CD14-positive monocyte (primary cell): Measurements from ENCODE around the gene ZNF652. TPM values are rescaled to one million over a fixed set of nuclear protein-coding genes. Genes with fewer than 3 reads are reported as not detected.

Experiments
- DNase-seq, 3 donors: peaks; one replicate each; pipeline ENCODE4 v3.0.0-alpha.2; 2011 to 2022
- H2AFZ ChIP-seq: 2 replicates; pipeline ENCODE4 v1.6.0; 2012; ENCODE audit warnings: mild to moderate bottlenecking, low read depth, low read length, inconsistent platforms; ENCODE audit not compliant: insufficient read depth, poor library complexity, severe bottlenecking
- H3K27ac ChIP-seq, 2 donors: 1 replicate in 1 of 2; 2 replicates in 1 of 2; pipeline ENCODE4 v1.5.1; 2012 to 2013; ENCODE audit warnings: low read length in 2 of 2, control low read depth in 1 of 2, inconsistent platforms in 1 of 2, low read depth in 1 of 2, mild to moderate bottlenecking in 1 of 2
- H3K27me3 ChIP-seq, 2 donors: one replicate each; pipeline versions ENCODE4 v1.6.0 to v1.6.1; 2011 to 2013; ENCODE audit warnings: low read length in 2 of 2; ENCODE audit not compliant: control insufficient read depth in 2 of 2, insufficient read depth in 2 of 2
- H3K36me3 ChIP-seq, 2 donors: replicated peaks in 1 of 2; 1 replicate in 1 of 2; 2 replicates in 1 of 2; pipeline versions ENCODE4 v1.5.1 to v1.6.1; 2012 to 2013; ENCODE audit warnings: low read length in 2 of 2, control low read depth in 1 of 2, inconsistent platforms in 1 of 2, mild to moderate bottlenecking in 1 of 2; ENCODE audit not compliant: insufficient read depth in 2 of 2, control insufficient read depth in 1 of 2
- H3K4me1 ChIP-seq, 2 donors: 1 replicate in 1 of 2; 2 replicates in 1 of 2; pipeline versions ENCODE4 v1.5.1 to v1.6.1; 2012 to 2013; ENCODE audit warnings: low read length in 2 of 2, control low read depth in 1 of 2, inconsistent platforms in 1 of 2, mild to moderate bottlenecking in 1 of 2, moderate library complexity in 1 of 2; ENCODE audit not compliant: insufficient read depth in 2 of 2, control insufficient read depth in 1 of 2
- H3K4me2 ChIP-seq: replicated peaks from 2 replicates; pipeline ENCODE3; 2012; ENCODE audit warnings: low read length, moderate library complexity, mild to moderate bottlenecking; ENCODE audit not compliant: poor library complexity, severe bottlenecking; ENCODE audit errors: extremely low read depth
- H3K4me3 ChIP-seq, 3 experiments: fragments of 200-600 bp in 1 of 3; sonication (generic) in 1 of 3; replicated peaks in 1 of 3; 1 replicate in 2 of 3; 2 replicates in 1 of 3; pipeline ENCODE4 v1.5.1; 2011 to 2013; ENCODE audit warnings: low read length in 3 of 3, mild to moderate bottlenecking in 3 of 3, control low read depth in 2 of 3, low read depth in 2 of 3, inconsistent platforms in 1 of 3, moderate library complexity in 1 of 3
- H3K79me2 ChIP-seq: 2 replicates; pipeline ENCODE4 v1.6.0; 2012; ENCODE audit warnings: mild to moderate bottlenecking, control low read depth, inconsistent platforms, low read length, moderate library complexity; ENCODE audit not compliant: insufficient read depth
- H3K9ac ChIP-seq: 2 replicates; pipeline ENCODE4 v1.6.0; 2017; ENCODE audit warnings: low read length, mild to moderate bottlenecking; ENCODE audit not compliant: insufficient read depth, poor library complexity, severe bottlenecking
- H3K9me3 ChIP-seq, 2 donors: replicated peaks in 1 of 2; 1 replicate in 1 of 2; 2 replicates in 1 of 2; pipeline versions ENCODE4 v1.5.1 to v1.6.1; 2012 to 2013; ENCODE audit warnings: low read length in 2 of 2, control low read depth in 1 of 2; ENCODE audit not compliant: control insufficient read depth in 1 of 2, insufficient read depth in 1 of 2
- H4K20me1 ChIP-seq: 2 replicates; pipeline ENCODE4 v1.6.0; 2012; ENCODE audit warnings: mild to moderate bottlenecking, low read length, control low read depth, moderate library complexity; ENCODE audit not compliant: insufficient read depth
- H3K27ac Mint-ChIP-seq, 7 donors: one replicate each; pipeline ENCODE4 v1.8.0; 2020; ENCODE audit warnings: mild to moderate bottlenecking in 7 of 7, mixed read lengths in 7 of 7, moderate library complexity in 6 of 7, inconsistent platforms in 2 of 7
- H3K27me3 Mint-ChIP-seq, 3 donors: one replicate each; pipeline ENCODE4 v1.8.0; 2021 to 2022; ENCODE audit warnings: low read depth in 3 of 3, mild to moderate bottlenecking in 3 of 3, mixed read lengths in 3 of 3, moderate library complexity in 3 of 3, inconsistent platforms in 1 of 3
- H3K36me3 Mint-ChIP-seq, 2 donors: one replicate each; pipeline ENCODE4 v1.8.0; 2020; ENCODE audit warnings: mixed read lengths in 2 of 2, inconsistent platforms in 1 of 2, mild to moderate bottlenecking in 1 of 2
- H3K4me1 Mint-ChIP-seq: one replicate; pipeline ENCODE4 v1.8.0; 2020; ENCODE audit warnings: mild to moderate bottlenecking, mixed read lengths
- H3K4me3 Mint-ChIP-seq, 2 donors: one replicate each; pipeline ENCODE4 v1.8.0; 2020; ENCODE audit warnings: mild to moderate bottlenecking in 2 of 2, mixed read lengths in 2 of 2, moderate library complexity in 1 of 2
- H3K9me3 Mint-ChIP-seq, 7 donors: one replicate each; pipeline ENCODE4 v1.8.0; 2020 to 2022; ENCODE audit warnings: mixed read lengths in 7 of 7, mild to moderate bottlenecking in 6 of 7, moderate library complexity in 6 of 7, inconsistent platforms in 2 of 7
- WGBS: methylation state at CpG from one replicate; pipeline ENCODE4 v1.1.5; 2013; ENCODE audit warnings: missing lambda C conversion rate; ENCODE audit not compliant: insufficient coverage; 5-methylcytosine and 5-hydroxymethylcytosine counted together
- intact Hi-C, 2 donors: fragments of 100-400 bp; cut with micrococcal nuclease; formaldehyde crosslinking; loops; one replicate each; pipeline versions ENCODE4 v1.15.0 to v1.15.1; 2023
- polyA plus RNA-seq, 3 donors: library from polyadenylated mRNA; depleted of rRNA in 1 of 3; unstranded in 2 of 3; stranded (reverse) in 1 of 3; fragments of 300-500 nt in 2 of 3; fragments of >200 nt in 1 of 3; fragmentation: Illumina TruSeq in 2 of 3; gene quantifications; 1 replicate in 2 of 3; 2 replicates in 1 of 3; pipeline ENCODE4 v1.2.3, GENCODE V29; 2012 to 2021
- TF ChIP-seq, protein P1 (sequence below): fragments of 200-600 bp; IDR thresholded peaks from one replicate; pipeline ENCODE4 v1.8.0; 2022; ENCODE audit warnings: antibody characterized with exemption, mild to moderate bottlenecking

The ZNF652 gene
- polyA plus RNA-seq, 3 donors = 16.9 to 19.8 (median 18.8) TPM

DNA sequence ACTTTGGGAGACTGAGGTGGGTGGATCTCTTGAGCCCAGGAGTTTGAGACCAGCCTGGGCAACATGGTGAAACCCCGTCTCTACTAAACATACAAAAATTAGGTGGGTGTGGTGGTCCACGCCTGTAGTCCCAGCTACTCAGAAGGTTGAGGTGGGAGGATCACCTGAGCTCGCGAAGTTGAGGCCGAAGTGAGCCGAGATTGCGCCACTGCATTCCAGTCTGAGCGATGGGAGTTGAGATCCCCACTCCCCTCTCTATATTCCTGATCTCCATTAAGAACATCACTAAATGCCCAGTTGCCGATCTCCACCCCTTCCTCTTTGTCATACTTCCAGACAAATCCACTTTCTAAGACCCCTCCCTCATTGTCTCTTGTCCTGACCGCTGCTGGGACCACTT lies 24.3 kb upstream of the ZNF652 start:
- H3K9ac ChIP-seq = no peak overlapping the region
- no peak overlapping the region for H3K4me2 ChIP-seq
- H3K4me1 ChIP-seq = peaks cover 43 to 45% of the 10 kb centered on the region in 2 donors
- H3K36me3 Mint-ChIP-seq = peaks cover 0 to 2% of the 10 kb centered on the region in 2 donors
- no peak overlapping the region for H2AFZ ChIP-seq
- no peaks in the 10 kb centered on the region for H3K9me3 ChIP-seq
- no peak overlapping the region for H3K4me3 ChIP-seq
- H3K27me3 ChIP-seq = no peaks in the 10 kb centered on the region
- H3K4me1 Mint-ChIP-seq = peaks cover 47% of the 10 kb centered on the region
- TF ChIP-seq, protein P1, sequence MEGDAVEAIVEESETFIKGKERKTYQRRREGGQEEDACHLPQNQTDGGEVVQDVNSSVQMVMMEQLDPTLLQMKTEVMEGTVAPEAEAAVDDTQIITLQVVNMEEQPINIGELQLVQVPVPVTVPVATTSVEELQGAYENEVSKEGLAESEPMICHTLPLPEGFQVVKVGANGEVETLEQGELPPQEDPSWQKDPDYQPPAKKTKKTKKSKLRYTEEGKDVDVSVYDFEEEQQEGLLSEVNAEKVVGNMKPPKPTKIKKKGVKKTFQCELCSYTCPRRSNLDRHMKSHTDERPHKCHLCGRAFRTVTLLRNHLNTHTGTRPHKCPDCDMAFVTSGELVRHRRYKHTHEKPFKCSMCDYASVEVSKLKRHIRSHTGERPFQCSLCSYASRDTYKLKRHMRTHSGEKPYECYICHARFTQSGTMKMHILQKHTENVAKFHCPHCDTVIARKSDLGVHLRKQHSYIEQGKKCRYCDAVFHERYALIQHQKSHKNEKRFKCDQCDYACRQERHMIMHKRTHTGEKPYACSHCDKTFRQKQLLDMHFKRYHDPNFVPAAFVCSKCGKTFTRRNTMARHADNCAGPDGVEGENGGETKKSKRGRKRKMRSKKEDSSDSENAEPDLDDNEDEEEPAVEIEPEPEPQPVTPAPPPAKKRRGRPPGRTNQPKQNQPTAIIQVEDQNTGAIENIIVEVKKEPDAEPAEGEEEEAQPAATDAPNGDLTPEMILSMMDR = no peak
- H3K9me3 Mint-ChIP-seq = peaks cover 0 to 4% (median 0%) of the 10 kb centered on the region in 7 donors
- H3K27me3 Mint-ChIP-seq = peaks cover 1 to 3% (median 2%) of the 10 kb centered on the region in 3 donors
- no peak for DNase-seq
- intact Hi-C loops = no loop called here
- 95% methylated on average over 6 of the region's 10 CpGs for WGBS
- no peaks in the 10 kb centered on the region for H3K79me2 ChIP-seq
- no peaks in the 10 kb centered on the region for H4K20me1 ChIP-seq
- no peak overlapping the region for H3K27ac ChIP-seq
- H3K4me3 Mint-ChIP-seq = no peak overlapping the region
- no peaks in the 10 kb centered on the region for H3K36me3 ChIP-seq
- H3K27ac Mint-ChIP-seq = no peak overlapping the region

DNA sequence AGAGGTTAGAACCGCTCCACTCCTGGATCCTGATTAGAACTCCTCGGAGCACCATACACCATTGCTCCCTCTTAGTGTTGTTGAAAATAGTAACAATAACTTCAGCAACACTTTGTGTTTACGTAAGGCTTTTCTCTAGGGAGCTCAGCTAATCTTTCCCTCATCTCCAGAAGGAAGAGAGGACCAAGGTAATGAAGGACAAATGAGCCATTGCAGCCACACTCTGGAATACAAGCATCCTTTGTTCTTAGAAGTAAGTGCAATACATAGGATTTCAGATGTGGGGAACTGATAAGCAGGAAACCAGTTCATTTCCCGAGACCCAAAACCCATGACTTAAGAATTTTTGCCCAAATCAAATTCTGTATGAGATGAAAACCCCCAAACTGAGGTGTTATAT lies 22.9 kb upstream of the ZNF652 start:
- H3K27me3 Mint-ChIP-seq = peaks cover 1 to 6% (median 2%) of the 10 kb centered on the region in 3 donors
- no peak overlapping the region for H3K4me3 Mint-ChIP-seq
- WGBS = no CpG with 5 or more reads among the region's 4 CpGs
- H3K4me1 Mint-ChIP-seq = peaks cover 46% of the 10 kb centered on the region
- H3K36me3 Mint-ChIP-seq = peaks cover 2% of the 10 kb centered on the region in 2 donors
- no peaks in the 10 kb centered on the region for H4K20me1 ChIP-seq
- H3K4me2 ChIP-seq = no peak overlapping the region
- no peak overlapping the region for H3K4me3 ChIP-seq
- no peak overlapping the region for H2AFZ ChIP-seq
- H3K4me1 ChIP-seq = peaks cover 42 to 45% of the 10 kb centered on the region in 2 donors
- intact Hi-C loops = no loop called here
- H3K27ac Mint-ChIP-seq = no peak overlapping the region
- H3K9me3 Mint-ChIP-seq = peaks cover 0 to 4% (median 0%) of the 10 kb centered on the region in 7 donors
- H3K79me2 ChIP-seq = no peaks in the 10 kb centered on the region
- H3K36me3 ChIP-seq = no peaks in the 10 kb centered on the region
- H3K9me3 ChIP-seq = no peaks in the 10 kb centered on the region
- no peak for DNase-seq
- H3K27me3 ChIP-seq = no peaks in the 10 kb centered on the region
- H3K27ac ChIP-seq = no peak overlapping the region
- TF ChIP-seq, protein P1 = no peak
- no peak overlapping the region for H3K9ac ChIP-seq
